GM12873 (cell line): ENCODE data around the gene ARL6IP5.

Experiments used
- CTCF ChIP-seq: IDR thresholded peaks from 2 replicates; pipeline ENCODE4 v1.5.1; 2012; ENCODE audit warnings: low read depth, mild to moderate bottlenecking, moderate library complexity, low read length, control low read depth; ENCODE audit not compliant: insufficient read depth; ENCODE audit errors: missing control alignments

ARL6IP5 gene

GRCh38 chr3:69129531-69129930 lies 44.8 kb downstream of the ARL6IP5 start:
- TF ChIP-seq CTCF: no peak

DNA sequence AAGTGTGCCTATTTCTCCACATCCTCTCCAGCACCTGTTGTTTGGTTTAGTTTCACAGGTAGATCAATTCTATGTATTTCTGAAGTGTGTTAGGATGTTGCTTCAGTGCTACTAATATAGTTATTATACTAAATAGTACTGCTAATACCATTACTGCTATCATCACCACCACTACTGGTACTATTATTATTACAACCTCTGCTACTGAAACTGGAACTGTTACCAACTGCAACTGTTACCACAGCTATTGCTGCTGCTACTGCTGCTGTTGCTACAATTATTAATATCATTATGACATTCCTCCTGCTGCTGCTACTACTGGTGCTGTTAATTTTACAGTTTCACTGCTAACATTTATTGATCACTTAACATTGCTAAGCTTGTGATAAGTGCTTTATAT lies 46.0 kb downstream of the ARL6IP5 start:
- TF ChIP-seq CTCF: no peak

- no peak for TF ChIP-seq CTCF
Measured at GRCh38 chr3:69137005-69137404, 52.3 kb downstream of the ARL6IP5 start.

- TF ChIP-seq CTCF: no peak
Measured at GRCh38 chr3:69137412-69137811, 52.7 kb downstream of the ARL6IP5 start.

DNA sequence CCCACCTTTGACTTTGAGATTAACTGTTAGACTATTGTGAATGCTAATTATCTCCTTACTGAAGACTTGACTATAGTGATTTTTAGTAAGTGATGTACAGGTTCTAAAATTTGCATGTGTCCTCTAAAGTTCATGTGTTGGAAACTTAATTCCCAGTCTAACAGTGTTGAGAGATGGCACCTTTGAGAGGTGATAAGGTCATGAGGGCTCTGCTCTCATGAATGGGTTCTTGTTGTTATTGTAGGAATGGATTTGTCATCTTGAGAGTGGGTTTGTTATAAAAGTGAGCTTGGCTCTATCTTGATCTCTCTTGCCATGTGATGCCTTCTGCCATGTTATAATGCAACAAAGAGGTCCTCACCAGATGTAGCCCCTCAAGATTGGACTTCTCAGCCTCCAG lies 56.6 kb downstream of the ARL6IP5 start:
- no peak for TF ChIP-seq CTCF

GRCh38 chr3:69142090-69142489 lies 57.4 kb downstream of the ARL6IP5 start:
- no peak for TF ChIP-seq CTCF

- no peak for TF ChIP-seq CTCF
Measured at GRCh38 chr3:69142797-69143454, 58.2 kb downstream of the ARL6IP5 start.
